SHP77 (cell line): ENCODE data around the gene PIGC.
A peak's percentile ranks its signal among the peaks of the same experiment; 100 is the strongest.

ENCODE experiments used
- DNase-seq, 2 experiments: peaks; one replicate each; lab custom pipeline; 2025; lab: John Stamatoyannopoulos, UW

Gene PIGC

DNA sequence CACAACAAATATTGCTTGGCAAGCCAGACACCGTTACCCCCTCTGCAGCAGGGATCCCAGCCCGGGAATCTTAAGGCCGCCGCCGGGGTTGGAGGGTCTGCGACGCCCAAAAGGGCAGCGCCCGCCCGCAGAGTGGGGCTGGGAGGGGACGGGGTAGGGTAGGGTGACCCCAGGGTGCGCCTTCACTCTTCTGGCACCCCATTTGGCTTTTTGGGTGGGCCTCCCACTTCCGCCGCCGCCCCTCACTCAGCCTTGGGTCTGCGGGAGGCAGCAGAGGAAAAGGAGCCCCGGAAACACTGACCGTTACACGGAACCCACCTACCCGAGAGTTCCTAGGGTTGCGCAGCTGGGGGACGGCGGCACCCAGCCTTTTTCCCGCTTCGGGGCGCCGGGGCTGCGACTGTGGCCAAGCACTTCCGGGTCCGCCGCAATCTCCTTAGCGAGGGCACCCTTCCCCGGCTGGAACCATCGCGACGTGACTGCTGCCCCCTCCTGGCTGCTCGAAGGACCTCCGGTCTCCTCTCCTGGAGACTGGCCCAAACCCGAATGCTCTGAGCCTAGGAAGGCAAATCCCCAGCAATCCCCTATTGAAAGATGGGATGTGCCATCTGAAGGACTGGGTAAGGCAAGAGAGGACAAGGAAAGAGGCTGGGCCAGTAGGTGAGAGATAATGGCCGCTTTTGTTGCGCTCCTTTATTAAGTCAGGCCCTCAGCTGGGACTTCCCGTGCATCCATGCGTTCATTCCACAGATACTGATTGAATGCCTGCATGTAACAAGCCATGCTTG is at the start of gene PIGC:
TSS of gene PIGC (minus strand) at position 404 of the 788 bp plus-strand sequence. CDS start 1,447 bp downstream, outside the sequence.
- peak; percentile 71 to 89 for DNase-seq

- no peak for DNase-seq
Measured at GRCh38 chr1:172492421-172492820, 48.6 kb upstream of the PIGC start.

DNA sequence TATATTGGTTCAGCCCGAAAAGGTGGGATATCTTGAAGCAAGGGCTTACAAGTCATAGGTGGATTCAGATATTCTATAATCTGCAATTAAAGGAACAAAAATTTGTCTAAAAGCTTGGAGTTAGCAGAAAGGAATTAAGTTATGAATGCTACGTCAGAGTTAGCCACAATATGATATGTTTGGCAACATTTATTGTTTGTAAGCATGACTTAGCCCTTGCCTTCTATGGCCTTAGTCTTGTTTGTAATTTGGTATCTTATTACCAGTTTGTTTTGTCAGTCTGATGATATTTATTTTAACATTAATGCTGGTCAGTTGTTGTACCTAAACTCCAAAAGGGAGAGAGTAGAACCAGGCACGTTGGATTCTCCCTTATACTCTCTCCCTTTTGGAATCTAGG is 46.0 kb upstream of the PIGC start:
- DNase-seq: no peak

- no peak for DNase-seq
Measured at GRCh38 chr1:172488393-172488792, 44.5 kb upstream of the PIGC start.

GRCh38 chr1:172487550-172487949 is 43.7 kb upstream of the PIGC start:
- DNase-seq: no peak

DNA sequence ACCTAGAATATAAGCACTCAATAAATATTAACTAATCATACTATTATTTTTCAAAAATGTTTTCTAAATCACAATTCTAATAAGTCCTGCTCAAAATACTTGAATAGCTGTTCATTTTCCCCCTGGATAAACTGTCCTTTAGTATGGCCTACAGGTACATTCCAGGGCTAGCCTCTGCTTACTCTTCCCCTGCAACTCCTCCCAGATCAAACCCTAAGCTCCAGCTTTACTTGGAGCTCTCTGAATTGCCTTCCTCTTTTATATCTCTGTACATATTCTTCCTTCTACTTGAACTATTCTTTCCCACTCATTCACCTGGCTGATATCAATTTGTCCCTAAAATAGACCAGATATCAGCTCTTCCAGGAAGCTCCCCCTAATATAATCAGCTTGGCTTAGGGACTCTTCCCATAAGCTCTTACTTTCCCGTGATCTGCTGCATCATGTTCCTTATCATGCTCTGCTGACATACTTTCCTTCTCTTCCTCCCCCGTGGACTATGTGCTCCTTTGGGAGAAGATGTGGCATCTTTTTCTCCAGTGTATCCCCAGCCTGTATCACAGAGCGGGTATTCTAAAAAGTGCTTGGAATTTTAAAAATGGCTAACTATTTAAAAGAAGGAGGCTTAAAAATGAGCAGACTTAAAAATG is 43.1 kb upstream of the PIGC start:
- DNase-seq: no peak

- DNase-seq: no peak
Measured at GRCh38 chr1:172485626-172486025, 41.8 kb upstream of the PIGC start.

- DNase-seq: no peak
Measured at GRCh38 chr1:172484252-172484651, 40.4 kb upstream of the PIGC start.

DNA sequence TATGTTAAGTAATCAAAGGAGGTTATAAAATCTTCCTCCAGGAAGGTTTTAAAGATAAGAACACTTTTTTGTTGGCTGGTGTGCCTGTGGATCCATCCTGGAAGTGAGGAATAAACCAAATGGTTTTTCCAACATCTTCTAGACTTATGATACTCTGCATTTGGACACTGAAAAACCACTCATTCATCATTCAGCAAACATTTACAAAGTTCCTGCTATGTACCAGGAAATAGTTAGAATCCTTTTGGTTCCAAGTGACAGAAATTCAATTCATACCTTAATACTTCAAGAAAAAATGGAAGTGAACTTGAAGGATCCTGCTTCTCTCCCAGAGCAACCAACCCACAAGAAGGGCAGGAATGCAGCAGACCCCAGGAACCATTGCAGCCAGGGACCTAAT is 39.6 kb upstream of the PIGC start:
- no peak for DNase-seq

DNA sequence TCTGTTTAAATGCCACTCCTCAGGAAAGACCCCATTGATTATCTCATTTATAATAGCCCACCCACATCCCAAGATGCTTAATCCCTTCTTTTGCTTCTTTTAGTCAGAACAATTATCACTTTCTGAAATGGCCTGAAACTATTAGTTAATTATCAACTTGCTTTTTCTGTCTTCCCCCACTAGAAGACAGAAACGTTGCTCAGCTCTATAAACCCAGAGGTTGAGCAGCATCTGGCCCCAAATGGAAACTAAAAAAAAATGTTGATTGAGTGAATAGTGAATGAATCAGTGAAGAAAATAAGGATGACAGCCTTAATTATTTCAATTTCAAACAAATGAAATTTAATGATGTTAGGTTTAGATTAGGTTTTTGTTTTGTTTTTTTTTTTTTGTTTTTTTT is 38.2 kb upstream of the PIGC start:
- DNase-seq: no peak

GRCh38 chr1:172480431-172480830 is 36.6 kb upstream of the PIGC start:
- no peak for DNase-seq

GRCh38 chr1:172478485-172478884 is 34.6 kb upstream of the PIGC start:
- no peak for DNase-seq

DNA sequence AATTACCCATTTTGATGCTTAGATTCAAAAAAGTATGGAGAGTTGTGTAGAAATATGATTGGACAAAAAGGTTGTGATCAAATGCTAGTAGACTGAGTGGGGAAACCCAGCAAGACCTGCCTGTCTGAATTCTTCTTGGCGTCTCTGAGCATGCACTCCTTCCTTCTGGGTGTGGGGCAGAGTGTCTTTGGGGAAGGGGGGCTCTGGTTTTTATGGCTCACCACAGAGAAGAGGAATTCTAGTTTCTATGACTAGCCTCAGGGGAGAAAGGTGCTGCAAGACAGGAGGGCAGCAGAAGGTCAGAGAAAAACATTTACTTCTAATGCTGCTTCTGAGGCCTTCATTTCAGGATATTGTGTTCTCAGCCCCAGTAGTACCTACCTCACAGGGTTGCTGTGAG is 33.9 kb upstream of the PIGC start:
- DNase-seq: no peak

DNA sequence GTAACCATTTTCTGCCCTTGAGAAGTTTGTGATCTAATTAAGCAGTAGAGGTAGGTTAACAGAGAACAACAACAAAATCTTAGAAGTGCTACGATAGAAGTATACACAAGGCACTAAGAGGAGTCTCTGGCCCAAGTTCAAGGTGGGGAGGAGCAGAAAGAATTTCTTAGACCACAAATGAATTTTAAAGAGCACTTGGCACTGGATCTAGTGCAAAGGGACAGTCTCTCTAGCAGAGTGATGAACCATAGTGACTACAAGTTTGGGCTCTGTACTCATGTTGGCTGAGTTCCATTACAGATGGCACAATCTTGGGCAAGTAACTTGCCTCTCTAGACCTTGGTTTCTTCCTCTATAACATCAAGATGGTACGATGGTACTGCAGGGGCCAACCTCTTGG is 33.3 kb upstream of the PIGC start:
- no peak for DNase-seq

DNA sequence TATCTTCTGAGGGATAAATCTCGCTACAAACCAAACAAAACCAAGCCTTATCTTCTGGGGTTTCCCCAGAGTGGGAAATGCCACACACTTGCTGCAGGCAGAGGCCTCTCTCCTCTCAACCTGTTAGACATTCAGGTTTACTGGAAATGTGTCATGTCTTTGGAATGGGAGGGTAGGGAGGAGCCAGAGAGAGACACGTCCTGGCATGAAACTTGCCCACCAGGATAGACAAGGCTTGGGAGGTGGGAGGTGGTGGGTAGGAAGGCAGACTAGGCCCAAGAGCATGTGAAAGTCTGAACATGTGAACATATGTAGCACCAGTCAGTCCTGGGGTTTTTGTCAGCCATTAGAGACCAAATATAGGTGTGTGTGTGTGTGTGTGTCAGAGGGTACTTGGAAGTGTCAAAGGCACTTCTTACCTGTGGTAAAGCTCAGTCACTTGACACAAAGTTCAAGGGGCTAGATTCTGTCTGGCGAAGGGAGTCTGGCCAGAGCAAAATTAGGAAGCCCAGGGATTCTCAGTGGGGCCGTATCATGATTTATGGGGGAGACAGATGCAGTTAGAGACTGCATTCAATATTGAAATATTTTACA is 32.4 kb upstream of the PIGC start:
- no peak for DNase-seq

- no peak for DNase-seq
Measured at GRCh38 chr1:172473842-172474241, 30.0 kb upstream of the PIGC start.

GRCh38 chr1:172473302-172473701 is 29.4 kb upstream of the PIGC start:
- DNase-seq: no peak

DNA sequence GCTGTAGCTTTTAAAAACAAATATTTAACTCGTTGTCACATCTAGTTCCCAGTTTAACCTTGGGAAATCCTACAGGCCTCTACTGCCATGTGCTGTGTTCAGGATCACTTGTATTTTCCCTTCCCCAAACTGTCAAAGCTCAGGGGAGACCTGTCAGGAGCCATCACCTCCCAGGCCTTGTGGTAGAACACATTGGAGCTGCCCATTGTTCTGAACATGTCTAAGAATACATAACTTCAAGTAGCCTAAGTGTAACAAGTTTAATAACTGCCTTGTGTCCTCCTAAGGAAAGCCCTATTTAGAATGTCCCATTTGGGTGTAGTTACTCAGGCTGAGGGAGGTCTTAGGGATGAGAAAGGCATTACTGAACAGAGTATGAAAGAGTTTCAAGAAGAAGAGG is 28.6 kb upstream of the PIGC start:
- no peak for DNase-seq

DNA sequence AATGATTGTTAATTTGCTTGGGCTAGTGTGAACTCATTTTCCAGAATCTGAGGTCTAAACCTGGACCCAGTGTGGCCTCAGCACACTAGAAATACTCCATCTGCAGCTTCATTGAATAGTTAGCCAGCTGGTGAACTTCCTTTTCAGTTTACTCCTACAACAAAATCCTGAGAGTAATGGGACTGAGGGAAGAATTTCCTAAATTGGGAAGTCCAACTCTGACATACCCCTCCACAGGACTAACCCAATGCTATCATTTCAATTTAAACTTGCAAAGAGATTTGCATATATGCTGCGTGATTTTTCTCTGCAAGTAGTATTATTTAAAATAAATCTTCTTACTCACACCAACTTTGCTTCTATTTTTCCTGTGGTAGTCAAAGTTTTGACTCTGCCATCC is 27.8 kb upstream of the PIGC start:
- DNase-seq: no peak

DNA sequence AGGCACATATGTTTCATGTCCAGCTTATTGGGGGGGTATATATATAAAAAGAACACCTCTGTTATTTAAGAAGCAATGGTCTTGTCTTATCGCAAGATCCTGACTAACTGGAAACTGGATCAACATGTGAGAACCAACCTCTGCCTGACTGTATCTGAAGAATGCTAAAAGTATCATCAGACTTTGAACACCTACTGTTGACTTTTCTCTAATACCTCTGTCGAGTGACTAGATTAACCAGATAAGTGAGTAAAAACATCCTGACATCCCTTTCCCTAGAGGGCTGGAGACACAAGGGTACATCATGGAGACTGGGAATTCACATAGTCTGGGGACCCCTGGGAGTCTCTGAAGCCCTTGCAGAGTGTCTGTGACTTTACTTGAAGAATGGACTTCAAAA is 26.3 kb upstream of the PIGC start:
- no peak for DNase-seq

GRCh38 chr1:172469717-172470116 is 25.8 kb upstream of the PIGC start:
- DNase-seq: no peak

DNA sequence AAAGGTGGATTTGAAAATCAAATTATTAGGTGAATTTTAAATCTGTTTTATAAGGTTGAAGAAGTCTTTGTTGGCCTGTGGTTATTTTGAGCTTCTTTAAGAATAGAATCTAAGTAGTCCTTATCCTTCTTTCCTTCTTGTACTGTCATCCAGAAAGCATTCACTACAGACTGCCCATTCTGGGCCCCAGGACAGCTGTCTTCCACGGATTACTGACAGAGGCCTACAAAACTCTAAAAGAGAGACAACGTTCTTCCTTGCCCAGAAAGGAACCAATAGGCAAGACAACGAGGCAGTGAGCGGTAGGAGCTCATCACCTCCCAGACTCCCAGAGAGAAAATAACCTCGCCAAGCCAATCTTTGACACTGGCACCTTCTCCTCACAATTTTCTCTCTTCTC is 24.4 kb upstream of the PIGC start:
- no peak for DNase-seq

- no peak for DNase-seq
Measured at GRCh38 chr1:172467446-172467845, 23.6 kb upstream of the PIGC start.
